Testis (tissue), 3 donors: Measurements from ENCODE around the gene PPTC7. TPM values are rescaled to one million over a fixed set of nuclear protein-coding genes. Genes with fewer than 3 reads are reported as not detected.
"Not testable (repeated sequence)": the region's sequence is repeated elsewhere in the genome, so short reads cannot be mapped to it uniquely, and the experiment has no call there.

ENCODE experiments used
- DNase-seq: peaks from one replicate; pipeline ENCODE4 v3.0.0-alpha.2; 2019
- H3K27ac ChIP-seq, 2 donors: fragments of 200-600 bp; sonication (generic); one replicate each; pipeline ENCODE4 v1.5.1; 2019
- H3K27me3 ChIP-seq: fragments of 200-600 bp; sonication (generic); one replicate; pipeline ENCODE4 v1.5.1; 2019
- H3K36me3 ChIP-seq: fragments of 200-600 bp; sonication (generic); one replicate; pipeline ENCODE4 v1.5.1; 2017; ENCODE audit warnings: low read depth; ENCODE audit errors: missing control alignments
- H3K4me1 ChIP-seq: fragments of 200-600 bp; sonication (generic); one replicate; pipeline ENCODE4 v1.5.1; 2019
- H3K4me3 ChIP-seq, 2 donors: fragments of 200-600 bp; sonication (generic); one replicate each; pipeline ENCODE4 v1.5.1; 2017 to 2019
- H3K9me3 ChIP-seq: fragments of 200-600 bp; sonication (generic); one replicate; pipeline ENCODE4 v1.5.1; 2017
- CTCF ChIP-seq, 3 experiments: fragments of 450-650 bp in 2 of 3; fragments of 200-600 bp in 1 of 3; sonication (generic) in 1 of 3; IDR thresholded peaks; one replicate each; pipeline ENCODE4 v1.5.1; 2016 to 2019; ENCODE audit warnings: antibody characterized with exemption in 3 of 3, mild to moderate bottlenecking in 2 of 3, moderate library complexity in 1 of 3
- POLR2A ChIP-seq: fragments of 450-650 bp; IDR thresholded peaks from one replicate; pipeline ENCODE4 v1.6.1; 2017; ENCODE audit warnings: antibody characterized with exemption, mild to moderate bottlenecking, moderate library complexity
- WGBS, 2 donors: methylation state at CpG; one replicate each; pipeline ENCODE4 v1.1.5; 2018; 5-methylcytosine and 5-hydroxymethylcytosine counted together
- intact Hi-C: fragments of 100-400 bp; cut with DNase I; formaldehyde crosslinking; loops from one replicate; pipeline ENCODE4 v1.15.1; 2023; ENCODE audit warnings: low total_unique reads
- polyA plus RNA-seq: library from polyadenylated mRNA; stranded (reverse); fragments of 350-450 nt; fragmentation: Illumina TruSeq; extraction: RNeasy Lipid Tissue Mini Kit (QIAGEN cat#74804); gene quantifications from one replicate; pipeline ENCODE4 v1.2.3, GENCODE V29; 2014; ENCODE audit warnings: low read depth, low replicate concordance; ENCODE audit not compliant: insufficient read depth
- total RNA-seq, 2 donors: library from RNA; depleted of rRNA; stranded (reverse); fragments of >200 nt; gene quantifications; one replicate each; pipeline ENCODE4 v1.2.3, GENCODE V29; 2016

Gene PPTC7
- total and polyA plus RNA-seq, 3 donors from 2014 or later = 23.7 to 30.8 (median 29.0) TPM

DNA sequence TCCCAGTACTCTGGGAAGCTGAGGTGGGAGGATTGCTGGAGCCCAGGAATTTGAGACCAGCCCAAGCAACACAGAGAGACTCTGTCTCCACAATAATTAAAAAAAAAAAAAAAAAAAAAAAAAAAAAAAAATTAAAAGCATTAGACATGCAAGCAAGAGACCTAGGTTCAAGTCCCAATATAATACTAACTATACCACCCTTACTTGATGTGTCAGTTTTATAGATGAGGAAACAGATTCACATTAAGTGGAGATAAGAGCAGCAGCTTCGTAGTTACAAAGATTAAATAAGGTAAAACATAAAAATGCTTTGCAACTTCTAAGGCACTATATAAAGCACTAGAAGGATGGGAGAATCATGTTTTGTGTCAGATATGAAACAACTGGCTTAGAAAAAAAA is 9.1 kb downstream of the PPTC7 start:
- intact Hi-C loops = no loop called here
- Histone ChIP-seq H3K4me3 (no peak overlapping the region), H3K36me3 (no peaks in the 10 kb centered on the region), H3K27me3 (no peaks in the 10 kb centered on the region), H3K27ac (no peak overlapping the region), H3K9me3 (no peaks in the 10 kb centered on the region), H3K4me1 (peaks cover 22% of the 10 kb centered on the region)
- TF ChIP-seq CTCF (IDR thresholded peaks at IDR 0.05) = no peak
- TF ChIP-seq POLR2A = no peak
- 67 to 74% methylated on average over 1 of the region's 1 CpG for WGBS, 2 donors
- DNase-seq = no peak

DNA sequence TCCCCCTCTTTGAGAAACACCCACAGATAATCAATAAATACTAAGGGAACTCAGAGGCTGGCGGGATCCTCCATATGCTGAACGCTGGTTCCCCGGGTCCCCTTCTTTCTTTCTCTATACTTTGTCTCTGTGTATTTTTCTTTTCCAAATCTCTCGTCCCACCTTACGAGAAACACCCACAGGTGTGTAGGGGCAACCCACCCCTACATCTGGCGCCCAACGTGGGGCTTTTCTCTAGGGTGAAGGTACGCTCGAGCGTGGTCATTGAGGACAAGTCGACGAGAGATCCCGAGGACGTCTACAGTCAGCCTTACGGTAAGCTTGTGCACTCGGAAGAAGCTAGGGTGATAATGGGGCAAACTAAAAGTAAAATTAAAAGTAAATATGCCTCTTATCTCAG is 12.3 kb downstream of the PPTC7 start:
- intact Hi-C loops, H3K4me3 ChIP-seq, H3K9me3 ChIP-seq, H3K36me3 ChIP-seq, H3K27me3 ChIP-seq, H3K27ac ChIP-seq, DNase-seq: not testable (repeated sequence)
- peaks cover 23% of the 10 kb centered on the region for H3K4me1 ChIP-seq
- WGBS, 2 donors = 95 to 97% methylated on average over 16 of the region's 16 CpGs

- peaks cover 24% of the 10 kb centered on the region for H3K4me1 ChIP-seq
- H3K9me3 ChIP-seq, H3K27me3 ChIP-seq, intact Hi-C loops, H3K36me3 ChIP-seq, H3K4me3 ChIP-seq, H3K27ac ChIP-seq, DNase-seq: not testable (repeated sequence)
- no CpG with 5 or more reads among the region's 2 CpGs for WGBS, 2 donors
Observed at GRCh38 chr12:110569838-110570237, 13.3 kb downstream of the PPTC7 start.

DNA sequence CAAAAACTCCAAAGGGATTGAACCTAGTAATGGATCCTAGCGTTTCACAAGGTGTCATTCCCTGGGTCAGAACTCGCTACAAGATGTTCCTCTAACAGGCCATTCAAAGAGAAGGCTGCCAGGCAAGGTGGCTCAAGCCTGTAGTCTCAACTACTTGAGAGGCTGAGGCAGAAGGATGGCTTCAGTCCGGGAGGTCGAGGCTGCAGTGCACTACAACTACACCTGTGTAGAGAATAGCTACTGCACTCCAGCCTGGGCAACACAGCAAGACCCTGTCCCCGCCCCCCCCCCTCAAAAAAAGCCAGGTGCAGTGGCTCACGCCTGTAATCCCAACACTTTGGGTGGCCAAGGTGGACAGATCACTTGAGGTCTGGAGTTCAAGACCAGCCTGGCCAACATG is 14.4 kb downstream of the PPTC7 start:
- Histone ChIP-seq H3K4me3 (no peak overlapping the region), H3K36me3 (no peaks in the 10 kb centered on the region), H3K4me1 (peaks cover 23% of the 10 kb centered on the region), H3K9me3 (no peaks in the 10 kb centered on the region), H3K27me3 (no peaks in the 10 kb centered on the region), H3K27ac (no peak overlapping the region)
- TF ChIP-seq POLR2A = no peak
- TF ChIP-seq CTCF (IDR thresholded peaks at IDR 0.05) = no peak
- 92 to 95% methylated on average over 6 of the region's 6 CpGs for WGBS, 2 donors
- intact Hi-C loops = no loop called here
- no peak for DNase-seq

- Histone ChIP-seq H3K36me3 (no peaks in the 10 kb centered on the region), H3K27ac (no peak overlapping the region), H3K4me1 (peaks cover 30% of the 10 kb centered on the region), H3K9me3 (no peaks in the 10 kb centered on the region), H3K27me3 (no peaks in the 10 kb centered on the region), H3K4me3 (no peak overlapping the region)
- 88 to 92% methylated on average over 5 of the region's 5 CpGs for WGBS, 2 donors
- no peak for DNase-seq
- TF ChIP-seq CTCF (IDR thresholded peaks at IDR 0.05) = no peak
- no peak for TF ChIP-seq POLR2A
- intact Hi-C loops = no loop called here
Observed at GRCh38 chr12:110566993-110567392, 16.1 kb downstream of the PPTC7 start.
